Measurements from ENCODE around the gene DIAPH2.

- TF ChIP-seq POLR2A (IDR thresholded peaks at IDR 0.05) (no peak), CTCF (IDR thresholded peaks at IDR 0.05 in 4 of 5, conservative IDR thresholded peaks at IDR 0.05 in 1 of 5) (no peak)
Observed at GRCh38 chrX:96985046-96985445, 300.4 kb downstream of the DIAPH2 start.
